Fibroblast of lung (primary cell): ENCODE data around the gene KCNH6. TPM values are rescaled to one million over a fixed set of nuclear protein-coding genes. Genes with fewer than 3 reads are reported as not detected.

Experiments
- DNase-seq, 2 donors: peaks; one replicate each; pipeline versions ENCODE4 v3.0.0 to v3.0.0-alpha.2; 2010; ENCODE audit warnings: low read depth in 2 of 2
- H2AFZ ChIP-seq: 2 replicates; pipeline ENCODE4 v1.5.1; 2012; ENCODE audit warnings: low read length, control low read depth, inconsistent platforms
- H3K27ac ChIP-seq: 2 replicates; pipeline ENCODE4 v1.5.1; 2011; ENCODE audit warnings: low read length, control low read depth; ENCODE audit not compliant: insufficient read depth
- H3K27me3 ChIP-seq: 2 replicates; pipeline ENCODE4 v1.5.1; 2011; ENCODE audit warnings: mild to moderate bottlenecking, low read length; ENCODE audit not compliant: control insufficient read depth, insufficient read depth
- H3K36me3 ChIP-seq: 2 replicates; pipeline ENCODE4 v1.5.1; 2011; ENCODE audit warnings: low read length; ENCODE audit not compliant: control insufficient read depth, insufficient read depth
- H3K4me1 ChIP-seq: 2 replicates; pipeline ENCODE4 v1.5.1; 2011; ENCODE audit warnings: low read length; ENCODE audit not compliant: control insufficient read depth, insufficient read depth; ENCODE audit errors: extremely low read depth
- H3K4me2 ChIP-seq: 2 replicates; pipeline ENCODE4 v1.5.1; 2011; ENCODE audit warnings: low read length, control low read depth; ENCODE audit not compliant: insufficient read depth; ENCODE audit errors: extremely low read depth
- H3K4me3 ChIP-seq, 4 experiments: fragments of 200-600 bp in 1 of 4; sonication (generic) in 1 of 4; replicated peaks in 1 of 4; 2 replicates each; pipeline ENCODE4 v1.5.1; 2011 to 2016; ENCODE audit warnings: low read length in 4 of 4, low read depth in 3 of 4, mild to moderate bottlenecking in 3 of 4, control low read depth in 2 of 4, inconsistent platforms in 1 of 4, mixed read lengths in 1 of 4; ENCODE audit not compliant: insufficient read depth in 1 of 4; ENCODE audit errors: control extremely low read depth in 1 of 4
- H3K79me2 ChIP-seq: 2 replicates; pipeline ENCODE4 v1.5.1; 2012; ENCODE audit warnings: mild to moderate bottlenecking, low read length, inconsistent platforms; ENCODE audit not compliant: control insufficient read depth, insufficient read depth
- H3K9ac ChIP-seq: 2 replicates; pipeline ENCODE4 v1.5.1; 2011; ENCODE audit warnings: mild to moderate bottlenecking, low read length, control low read depth; ENCODE audit not compliant: insufficient read depth
- H3K9me3 ChIP-seq: 2 replicates; pipeline ENCODE4 v1.5.1; 2012; ENCODE audit warnings: low read depth, low read length; ENCODE audit not compliant: control insufficient read depth, insufficient read depth
- H4K20me1 ChIP-seq: 2 replicates; pipeline ENCODE4 v1.5.1; 2011; ENCODE audit warnings: low read length; ENCODE audit not compliant: control insufficient read depth, insufficient read depth; ENCODE audit errors: extremely low read depth
- EZH2 ChIP-seq: IDR thresholded peaks from 2 replicates; pipeline ENCODE4 v1.5.1; 2012; ENCODE audit warnings: low read length, control low read depth, mild to moderate bottlenecking; ENCODE audit errors: missing control alignments
- polyA plus RNA-seq, 2 donors: library from polyadenylated mRNA; depleted of rRNA in 1 of 2; stranded (reverse) in 1 of 2; unstranded in 1 of 2; fragments of >200 nt; gene quantifications; 2 replicates each; pipeline ENCODE4 v1.2.1, GENCODE V29; 2011 to 2012; ENCODE audit warnings: missing spikeins in 1 of 2
- total RNA-seq: library from RNA; depleted of rRNA; stranded (reverse); fragments of >200 nt; gene quantifications from 2 replicates; pipeline ENCODE4 v1.2.1, GENCODE V29; 2014
- TF ChIP-seq, protein P1 (sequence below), 2 donors: IDR thresholded peaks in 1 of 2; conservative IDR thresholded peaks in 1 of 2; 1 replicate in 1 of 2; 2 replicates in 1 of 2; pipeline ENCODE4 v1.5.1; 2011 to 2012; ENCODE audit warnings: low read length in 2 of 2, control low read depth in 1 of 2, inconsistent platforms in 1 of 2, low read depth in 1 of 2, mild to moderate bottlenecking in 1 of 2

KCNH6 gene
- total and polyA plus RNA-seq, 2 donors (not counting 1 experiment from before 2014, with no cell fraction given) = not detected

DNA sequence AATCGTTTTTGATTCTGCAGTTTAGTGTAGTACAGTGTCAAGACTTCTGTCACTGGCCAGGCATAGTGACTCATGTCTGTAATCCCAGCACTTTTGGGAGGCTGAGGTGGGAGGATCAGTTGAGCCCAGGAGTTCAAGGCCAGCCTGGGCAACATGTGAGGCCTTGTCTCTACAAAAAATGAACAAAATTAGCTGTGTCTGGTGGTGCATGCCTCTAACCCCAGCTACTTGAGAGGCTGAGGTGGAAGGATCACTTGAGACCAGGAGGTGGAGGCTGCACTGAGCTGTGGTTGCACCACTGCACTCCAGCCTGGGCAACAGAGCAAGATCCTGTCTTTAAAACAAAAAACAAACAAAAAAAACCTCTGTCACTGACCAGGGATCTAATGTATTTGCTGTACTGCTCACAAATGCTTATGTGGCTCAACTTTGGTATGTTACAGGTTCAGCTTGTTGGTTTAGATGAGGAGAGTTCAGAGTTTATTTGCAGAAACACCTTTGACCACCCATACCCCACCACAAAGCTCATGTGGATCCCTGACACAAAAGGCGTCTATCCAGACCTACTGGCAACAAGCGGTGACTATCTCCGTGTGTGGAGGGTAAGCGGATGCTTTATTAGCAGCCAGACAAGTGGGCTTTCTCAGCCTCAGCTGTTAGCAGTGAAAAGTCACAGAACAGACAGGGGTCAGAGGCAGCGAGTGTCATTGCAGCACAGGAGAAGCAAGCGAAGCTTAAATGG lies 55.0 kb downstream of the KCNH6 start:
- no peak overlapping the region for H3K4me3 ChIP-seq
- H3K9me3 ChIP-seq = no peaks in the 10 kb centered on the region
- H3K27me3 ChIP-seq = no peaks in the 10 kb centered on the region
- no peak overlapping the region for H2AFZ ChIP-seq
- H3K4me1 ChIP-seq = no peaks in the 10 kb centered on the region
- H3K36me3 ChIP-seq = peaks cover 12% of the 10 kb centered on the region
- DNase-seq = no peak
- H3K4me2 ChIP-seq = no peak overlapping the region
- H3K9ac ChIP-seq = no peak overlapping the region
- no peaks in the 10 kb centered on the region for H4K20me1 ChIP-seq
- no peak for TF ChIP-seq EZH2
- H3K27ac ChIP-seq = no peak overlapping the region
- peaks cover 27% of the 10 kb centered on the region for H3K79me2 ChIP-seq

DNA sequence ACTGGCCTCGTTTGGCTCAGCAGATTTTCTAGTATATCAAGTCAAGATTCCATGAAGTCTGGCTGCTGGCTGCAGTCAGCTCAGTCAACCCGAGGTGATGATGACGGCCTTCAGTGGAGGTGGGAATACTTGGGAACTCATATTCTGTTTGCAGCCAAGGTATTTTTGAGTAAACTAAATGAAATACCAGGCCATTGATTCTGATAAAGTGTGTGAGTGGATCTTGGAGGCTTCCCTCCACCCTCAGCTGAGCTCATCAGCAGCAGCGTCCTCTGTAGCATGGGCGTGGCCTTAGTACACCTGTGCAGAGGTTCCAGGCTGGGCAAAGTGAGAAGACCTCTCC lies 55.6 kb downstream of the KCNH6 start:
- H3K27me3 ChIP-seq = no peaks in the 10 kb centered on the region
- H2AFZ ChIP-seq = no peak overlapping the region
- no peak overlapping the region for H3K4me3 ChIP-seq
- no peak overlapping the region for H3K9ac ChIP-seq
- H3K4me2 ChIP-seq = no peak overlapping the region
- DNase-seq = no peak
- peaks cover 22% of the 10 kb centered on the region for H3K79me2 ChIP-seq
- peaks cover 12% of the 10 kb centered on the region for H3K36me3 ChIP-seq
- H3K27ac ChIP-seq = no peak overlapping the region
- no peaks in the 10 kb centered on the region for H3K9me3 ChIP-seq
- TF ChIP-seq, protein P1, sequence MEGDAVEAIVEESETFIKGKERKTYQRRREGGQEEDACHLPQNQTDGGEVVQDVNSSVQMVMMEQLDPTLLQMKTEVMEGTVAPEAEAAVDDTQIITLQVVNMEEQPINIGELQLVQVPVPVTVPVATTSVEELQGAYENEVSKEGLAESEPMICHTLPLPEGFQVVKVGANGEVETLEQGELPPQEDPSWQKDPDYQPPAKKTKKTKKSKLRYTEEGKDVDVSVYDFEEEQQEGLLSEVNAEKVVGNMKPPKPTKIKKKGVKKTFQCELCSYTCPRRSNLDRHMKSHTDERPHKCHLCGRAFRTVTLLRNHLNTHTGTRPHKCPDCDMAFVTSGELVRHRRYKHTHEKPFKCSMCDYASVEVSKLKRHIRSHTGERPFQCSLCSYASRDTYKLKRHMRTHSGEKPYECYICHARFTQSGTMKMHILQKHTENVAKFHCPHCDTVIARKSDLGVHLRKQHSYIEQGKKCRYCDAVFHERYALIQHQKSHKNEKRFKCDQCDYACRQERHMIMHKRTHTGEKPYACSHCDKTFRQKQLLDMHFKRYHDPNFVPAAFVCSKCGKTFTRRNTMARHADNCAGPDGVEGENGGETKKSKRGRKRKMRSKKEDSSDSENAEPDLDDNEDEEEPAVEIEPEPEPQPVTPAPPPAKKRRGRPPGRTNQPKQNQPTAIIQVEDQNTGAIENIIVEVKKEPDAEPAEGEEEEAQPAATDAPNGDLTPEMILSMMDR (conservative IDR thresholded peaks at IDR 0.05 in 1 of 2, IDR thresholded peaks at IDR 0.05 in 1 of 2; ENCODE audit: low read depth in 1 of 2, low read length in 2 of 2) = no peak
- TF ChIP-seq EZH2 = no peak
- no peaks in the 10 kb centered on the region for H4K20me1 ChIP-seq
- no peaks in the 10 kb centered on the region for H3K4me1 ChIP-seq

DNA sequence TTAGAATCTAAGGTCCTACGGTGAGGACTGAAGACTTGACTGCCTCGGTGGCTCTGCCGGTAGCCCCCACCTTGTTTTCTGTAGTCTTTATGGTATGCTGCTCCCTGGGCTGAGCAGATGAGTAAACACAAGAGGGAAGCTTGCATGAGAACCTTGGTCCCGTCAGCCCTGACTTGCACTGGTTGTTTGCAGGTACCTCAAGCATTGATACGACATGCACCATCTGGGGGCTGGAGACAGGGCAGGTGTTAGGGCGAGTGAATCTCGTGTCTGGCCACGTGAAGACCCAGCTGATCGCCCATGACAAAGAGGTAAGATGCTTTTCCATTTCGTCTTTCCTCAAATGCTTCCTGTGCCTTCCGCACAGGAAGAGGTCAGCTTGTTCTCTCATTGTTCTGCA lies 56.5 kb downstream of the KCNH6 start:
- peaks cover 10% of the 10 kb centered on the region for H3K36me3 ChIP-seq
- H3K4me2 ChIP-seq = no peak overlapping the region
- no peaks in the 10 kb centered on the region for H4K20me1 ChIP-seq
- H3K27me3 ChIP-seq = no peaks in the 10 kb centered on the region
- H3K9ac ChIP-seq = no peak overlapping the region
- peaks cover 18% of the 10 kb centered on the region for H3K79me2 ChIP-seq
- H3K27ac ChIP-seq = no peak overlapping the region
- no peaks in the 10 kb centered on the region for H3K4me1 ChIP-seq
- no peaks in the 10 kb centered on the region for H3K9me3 ChIP-seq
- TF ChIP-seq EZH2 = no peak
- TF ChIP-seq, protein P1 (conservative IDR thresholded peaks at IDR 0.05 in 1 of 2, IDR thresholded peaks at IDR 0.05 in 1 of 2; ENCODE audit: low read depth in 1 of 2, low read length in 2 of 2) = no peak
- H3K4me3 ChIP-seq = no peak overlapping the region
- no peak overlapping the region for H2AFZ ChIP-seq
- no peak for DNase-seq
